Epithelial cell of esophagus (primary cell): ENCODE results near the gene SLIT3.
A peak's percentile ranks its signal among the peaks of the same experiment; 100 is the strongest.

ENCODE experiments used
- DNase-seq: peaks from one replicate; pipeline ENCODE4 v3.0.0; 2010; ENCODE audit warnings: low read depth
- H3K4me3 ChIP-seq: 2 replicates; pipeline ENCODE4 v1.5.1; 2011; ENCODE audit warnings: mild to moderate bottlenecking, low read length, control low read depth
- TF ChIP-seq, protein P1 (sequence below): IDR thresholded peaks from 2 replicates; pipeline ENCODE4 v1.5.1; 2011; ENCODE audit warnings: low read depth, mild to moderate bottlenecking, low read length, control low read depth, inconsistent platforms; ENCODE audit not compliant: insufficient read depth; ENCODE audit errors: missing control alignments

The SLIT3 gene

DNA sequence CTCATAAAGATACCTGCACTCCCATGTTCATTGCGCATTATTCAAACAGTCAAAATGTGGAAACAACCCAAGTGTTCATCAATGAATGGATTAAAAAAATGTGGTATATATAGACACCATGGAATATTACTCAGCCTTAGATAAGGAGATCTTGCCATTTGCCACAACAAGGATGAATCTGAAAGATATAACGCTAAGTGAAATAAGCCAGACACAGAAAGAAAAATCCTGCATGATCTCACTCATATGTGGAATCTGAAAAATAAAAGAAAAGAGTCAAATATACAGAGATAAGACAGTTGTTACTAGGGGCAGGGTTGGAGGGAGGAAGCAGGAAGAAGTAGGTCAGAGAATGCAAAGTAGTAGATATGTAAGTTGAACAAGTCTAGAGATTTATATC, 17.6 kb upstream of the SLIT3 start:
- DNase-seq: no peak
- TF ChIP-seq, protein P1, sequence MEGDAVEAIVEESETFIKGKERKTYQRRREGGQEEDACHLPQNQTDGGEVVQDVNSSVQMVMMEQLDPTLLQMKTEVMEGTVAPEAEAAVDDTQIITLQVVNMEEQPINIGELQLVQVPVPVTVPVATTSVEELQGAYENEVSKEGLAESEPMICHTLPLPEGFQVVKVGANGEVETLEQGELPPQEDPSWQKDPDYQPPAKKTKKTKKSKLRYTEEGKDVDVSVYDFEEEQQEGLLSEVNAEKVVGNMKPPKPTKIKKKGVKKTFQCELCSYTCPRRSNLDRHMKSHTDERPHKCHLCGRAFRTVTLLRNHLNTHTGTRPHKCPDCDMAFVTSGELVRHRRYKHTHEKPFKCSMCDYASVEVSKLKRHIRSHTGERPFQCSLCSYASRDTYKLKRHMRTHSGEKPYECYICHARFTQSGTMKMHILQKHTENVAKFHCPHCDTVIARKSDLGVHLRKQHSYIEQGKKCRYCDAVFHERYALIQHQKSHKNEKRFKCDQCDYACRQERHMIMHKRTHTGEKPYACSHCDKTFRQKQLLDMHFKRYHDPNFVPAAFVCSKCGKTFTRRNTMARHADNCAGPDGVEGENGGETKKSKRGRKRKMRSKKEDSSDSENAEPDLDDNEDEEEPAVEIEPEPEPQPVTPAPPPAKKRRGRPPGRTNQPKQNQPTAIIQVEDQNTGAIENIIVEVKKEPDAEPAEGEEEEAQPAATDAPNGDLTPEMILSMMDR: no peak
- no peak overlapping the region for H3K4me3 ChIP-seq

GRCh38 chr5:169307646-169308045, 6.7 kb upstream of the SLIT3 start:
- TF ChIP-seq, protein P1: no peak
- no peak for DNase-seq
- no peak overlapping the region for H3K4me3 ChIP-seq

GRCh38 chr5:169305366-169305765, 4.4 kb upstream of the SLIT3 start:
- H3K4me3 ChIP-seq: no peak overlapping the region
- TF ChIP-seq, protein P1: no peak
- no peak for DNase-seq

DNA sequence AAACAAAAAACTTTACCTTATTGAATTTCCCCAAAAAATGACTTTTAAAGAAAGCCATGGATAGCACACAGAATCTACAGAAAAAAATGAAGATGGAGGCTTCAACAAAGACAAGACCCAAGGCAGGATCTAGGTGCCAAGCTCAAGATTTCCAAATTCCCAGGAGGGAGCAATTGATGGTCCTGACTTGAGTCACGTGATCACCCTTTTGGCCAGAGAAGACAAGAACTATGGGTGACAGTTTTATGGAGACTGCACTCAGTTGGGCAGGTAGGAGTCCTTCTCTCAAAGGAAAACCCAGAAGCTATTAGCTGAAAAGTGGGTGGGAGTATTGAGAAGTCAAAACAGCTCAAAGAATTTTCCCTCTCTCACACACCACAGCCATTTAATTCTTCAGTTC, 3.2 kb upstream of the SLIT3 start:
- no peak for DNase-seq
- TF ChIP-seq, protein P1: no peak
- H3K4me3 ChIP-seq: no peak overlapping the region

DNA sequence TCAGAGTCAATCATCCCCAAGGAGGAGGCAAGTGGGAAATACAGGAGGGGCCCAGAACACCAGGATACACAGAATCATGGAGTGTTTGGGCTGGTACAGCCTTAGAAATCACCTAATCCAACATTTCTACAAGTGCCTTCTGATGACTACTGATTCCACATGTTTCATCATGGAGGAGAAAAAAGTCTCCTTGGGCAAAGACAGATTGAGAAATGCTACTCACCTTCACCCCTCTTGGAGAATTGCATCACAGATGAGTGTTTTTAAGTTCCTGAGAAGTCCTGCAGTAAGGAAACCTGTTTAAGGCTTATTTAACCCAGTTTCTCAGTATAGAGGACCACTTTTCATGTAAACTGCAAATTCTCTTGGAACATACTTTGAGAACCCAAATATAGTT, 2.2 kb upstream of the SLIT3 start:
- TF ChIP-seq, protein P1: no peak
- peak; percentile 84 for DNase-seq

GRCh38 chr5:169302491-169303118, 1.7 kb upstream of the SLIT3 start:
- no peak overlapping the region for H3K4me3 ChIP-seq

More for the DNA sequence above, 2.2 kb upstream of the SLIT3 start:
- H3K4me3 ChIP-seq: no peak overlapping the region

More at GRCh38 chr5:169302491-169303118, 1.7 kb upstream of the SLIT3 start:
- TF ChIP-seq, protein P1: peak; percentile 96
- DNase-seq: peak; percentile 87
